ENCODE data around the gene CBX2.

- no peak for TF ChIP-seq CTCF (IDR thresholded peaks at IDR 0.05; ENCODE audit: borderline replicate concordance, extremely low read depth, low read length, poor library complexity, severe bottlenecking)
- no peak for TF ChIP-seq EZH2 (IDR thresholded peaks at IDR 0.05; ENCODE audit: borderline replicate concordance, low read depth, low read length, severe bottlenecking)
These were observed 49.6 kb upstream of the CBX2 start for GRCh38 chr17:79728169-79728907.

Measured in DND-41 (cell line).